Activated CD8-positive, alpha-beta T cell treated with anti-CD3 and anti-CD28 coated beads for 36 hours (primary cell): ENCODE measurements around the gene LRRC75B. TPM values are rescaled to one million over a fixed set of nuclear protein-coding genes. Genes with fewer than 3 reads are reported as not detected.

Source experiments
- ATAC-seq: fragments of 200-7000 bp; cut with Tn5 transposase; one replicate; pipeline ENCODE4 v1.10.0; 2021; ENCODE audit warnings: mild to moderate bottlenecking, moderate library complexity
- CTCF ChIA-PET: fragments of 350-600 bp; sonication (Branson Sonifier 250); formaldehyde crosslinking; loops from one replicate; lab custom pipeline; 2021; ENCODE audit warnings: antibody characterized with exemption; lab: Charles Lee
- POLR2A ChIA-PET: fragments of 350-600 bp; sonication (Branson Sonifier 250); formaldehyde crosslinking; loops from one replicate; lab custom pipeline; 2021; ENCODE audit warnings: antibody characterized with exemption; lab: Charles Lee
- DNase-seq: peaks from one replicate; pipeline ENCODE4 v3.0.0-alpha.2; 2020
- H3K27ac Mint-ChIP-seq: one replicate; pipeline ENCODE4 v1.8.0; 2021; ENCODE audit warnings: mild to moderate bottlenecking, mixed read lengths
- H3K27me3 Mint-ChIP-seq: one replicate; pipeline ENCODE4 v1.8.0; 2021; ENCODE audit warnings: mixed read lengths
- H3K36me3 Mint-ChIP-seq: one replicate; pipeline ENCODE4 v1.8.0; 2021; ENCODE audit warnings: low read depth, mixed read lengths
- H3K4me1 Mint-ChIP-seq: one replicate; pipeline ENCODE4 v1.8.0; 2021; ENCODE audit warnings: low read depth, mixed read lengths
- H3K4me3 Mint-ChIP-seq: one replicate; pipeline ENCODE4 v1.8.0; 2021; ENCODE audit warnings: mild to moderate bottlenecking, moderate library complexity, mixed read lengths
- H3K9me3 Mint-ChIP-seq: one replicate; pipeline ENCODE4 v1.8.0; 2021; ENCODE audit warnings: mixed read lengths
- intact Hi-C: fragments of 100-400 bp; cut with micrococcal nuclease; formaldehyde crosslinking; loops from one replicate; pipeline ENCODE4 v1.10.0; 2022
- total RNA-seq, 2 experiments: library from RNA; stranded (reverse); gene quantifications; one replicate each; pipeline ENCODE4 v1.2.3, GENCODE V29; 2021
- TF ChIP-seq, protein P1 (sequence below): fragments of 200-600 bp; IDR thresholded peaks from one replicate; pipeline ENCODE4 v1.8.0; 2022; ENCODE audit warnings: antibody characterized with exemption, mild to moderate bottlenecking

Gene LRRC75B
- total RNA-seq, 2 experiments from 2014 or later, result 1.2 to 1.5 TPM

DNA sequence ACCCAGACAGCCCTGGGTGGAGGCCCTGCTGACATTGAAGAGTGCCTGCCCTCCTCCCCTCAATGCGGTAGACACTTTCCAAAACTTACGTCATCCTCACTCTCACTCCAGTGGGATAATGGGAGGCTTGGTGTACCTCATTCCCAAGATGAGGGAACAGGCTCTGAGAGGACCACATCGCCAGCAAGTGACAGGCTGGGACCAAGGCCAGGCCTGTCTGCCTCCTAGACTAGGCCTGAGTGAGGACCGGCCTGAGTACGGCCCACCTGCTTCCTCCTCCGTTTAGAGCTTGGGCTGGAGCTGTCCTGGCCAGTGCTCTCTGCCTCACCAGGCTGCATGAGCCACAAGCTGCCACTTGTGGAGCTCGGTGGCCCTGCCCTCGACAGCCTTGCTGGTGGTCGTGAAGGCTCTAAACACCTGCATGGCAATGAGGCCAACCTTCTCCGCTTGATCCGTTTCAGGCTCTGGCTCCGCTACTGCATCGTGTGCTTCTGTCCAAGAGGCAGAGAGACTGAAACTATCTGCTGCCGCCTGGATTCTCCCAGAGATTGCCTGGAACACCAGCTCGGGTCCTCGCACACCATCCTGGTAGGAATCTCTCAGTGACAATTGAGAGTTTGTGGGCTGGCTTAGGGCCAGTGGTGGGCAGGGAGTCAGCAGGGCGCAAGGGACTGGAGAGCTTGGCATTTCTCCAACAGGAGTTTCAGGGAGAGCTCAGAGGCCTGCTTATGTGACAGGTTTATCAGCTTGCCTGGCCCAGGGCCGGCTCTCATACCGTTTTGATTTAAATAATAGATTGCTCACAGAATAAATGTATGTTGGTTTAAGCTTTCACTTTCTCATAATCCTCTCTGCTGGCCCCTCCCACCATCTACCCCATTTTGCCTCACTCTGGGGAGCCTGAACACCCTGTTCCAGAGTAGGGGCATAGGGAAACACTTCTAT is 9.4 kb downstream of the LRRC75B start:
- no peak overlapping the region for H3K4me3 Mint-ChIP-seq
- H3K36me3 Mint-ChIP-seq, result no peaks in the 10 kb centered on the region
- DNase-seq (no peak), ATAC-seq (no peak)
- H3K9me3 Mint-ChIP-seq, result no peaks in the 10 kb centered on the region
- no peak overlapping the region for H3K27ac Mint-ChIP-seq
- intact Hi-C loops, result no loop called here
- ChIA-PET CTCF (no interaction called here), POLR2A (interaction anchor here (1.0 kb wide), 1 partner anchor 20 kb away, joined by 4 read pairs; no protein-coding TSS in a partner anchor)
- no peaks in the 10 kb centered on the region for H3K27me3 Mint-ChIP-seq
- H3K4me1 Mint-ChIP-seq, result no peaks in the 10 kb centered on the region
- TF ChIP-seq, protein P1, sequence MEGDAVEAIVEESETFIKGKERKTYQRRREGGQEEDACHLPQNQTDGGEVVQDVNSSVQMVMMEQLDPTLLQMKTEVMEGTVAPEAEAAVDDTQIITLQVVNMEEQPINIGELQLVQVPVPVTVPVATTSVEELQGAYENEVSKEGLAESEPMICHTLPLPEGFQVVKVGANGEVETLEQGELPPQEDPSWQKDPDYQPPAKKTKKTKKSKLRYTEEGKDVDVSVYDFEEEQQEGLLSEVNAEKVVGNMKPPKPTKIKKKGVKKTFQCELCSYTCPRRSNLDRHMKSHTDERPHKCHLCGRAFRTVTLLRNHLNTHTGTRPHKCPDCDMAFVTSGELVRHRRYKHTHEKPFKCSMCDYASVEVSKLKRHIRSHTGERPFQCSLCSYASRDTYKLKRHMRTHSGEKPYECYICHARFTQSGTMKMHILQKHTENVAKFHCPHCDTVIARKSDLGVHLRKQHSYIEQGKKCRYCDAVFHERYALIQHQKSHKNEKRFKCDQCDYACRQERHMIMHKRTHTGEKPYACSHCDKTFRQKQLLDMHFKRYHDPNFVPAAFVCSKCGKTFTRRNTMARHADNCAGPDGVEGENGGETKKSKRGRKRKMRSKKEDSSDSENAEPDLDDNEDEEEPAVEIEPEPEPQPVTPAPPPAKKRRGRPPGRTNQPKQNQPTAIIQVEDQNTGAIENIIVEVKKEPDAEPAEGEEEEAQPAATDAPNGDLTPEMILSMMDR, result no peak

DNA sequence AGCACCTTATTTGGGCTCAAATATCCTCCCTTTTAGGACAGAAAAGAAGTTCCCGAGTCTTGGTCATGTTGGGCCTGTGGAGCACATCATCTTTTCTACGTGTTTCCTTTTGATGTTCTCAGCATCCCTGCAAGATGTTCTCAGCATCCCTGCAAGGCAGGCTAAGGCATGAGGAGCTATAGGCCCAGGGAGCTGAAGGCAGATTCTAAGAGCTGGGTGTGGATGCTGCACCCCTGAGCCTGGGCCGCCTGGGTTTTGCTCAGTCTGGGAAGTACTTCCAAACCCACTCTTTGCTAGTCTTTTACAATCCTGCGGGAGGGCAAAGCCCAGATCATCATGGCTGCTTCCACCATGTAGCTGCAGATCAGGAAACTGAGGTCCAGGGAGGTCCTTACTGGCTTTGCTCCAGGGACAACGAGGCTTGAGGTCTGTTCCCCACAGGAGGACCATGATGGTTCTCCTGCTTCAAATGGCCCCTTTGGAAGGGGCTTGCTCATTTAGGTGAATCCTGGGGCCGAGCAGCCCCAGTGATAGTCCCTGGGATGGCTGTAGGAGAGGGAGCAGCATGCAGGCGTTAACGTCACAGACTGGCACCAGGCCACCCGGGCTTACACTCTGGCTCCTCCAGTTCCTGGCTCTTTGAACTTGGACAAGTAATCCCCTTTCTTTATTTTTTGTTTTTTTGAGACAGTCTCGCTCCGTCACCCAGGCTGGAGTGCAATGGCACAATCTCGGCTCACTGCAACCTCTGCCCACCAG is 10.6 kb downstream of the LRRC75B start:
- Mint-ChIP-seq H3K27ac (no peak overlapping the region), H3K36me3 (no peaks in the 10 kb centered on the region), H3K27me3 (no peaks in the 10 kb centered on the region), H3K4me3 (no peak overlapping the region), H3K4me1 (no peaks in the 10 kb centered on the region), H3K9me3 (no peaks in the 10 kb centered on the region)
- intact Hi-C loops, result no loop called here
- ChIA-PET POLR2A (interaction anchor here (0.5 to 1.0 kb wide), 2 partner anchors 12 to 18 kb away, joined by 3 read pairs; no protein-coding TSS in a partner anchor), CTCF (no interaction called here)
- ATAC-seq, result no peak
- TF ChIP-seq, protein P1, result no peak
- DNase-seq, result no peak

DNA sequence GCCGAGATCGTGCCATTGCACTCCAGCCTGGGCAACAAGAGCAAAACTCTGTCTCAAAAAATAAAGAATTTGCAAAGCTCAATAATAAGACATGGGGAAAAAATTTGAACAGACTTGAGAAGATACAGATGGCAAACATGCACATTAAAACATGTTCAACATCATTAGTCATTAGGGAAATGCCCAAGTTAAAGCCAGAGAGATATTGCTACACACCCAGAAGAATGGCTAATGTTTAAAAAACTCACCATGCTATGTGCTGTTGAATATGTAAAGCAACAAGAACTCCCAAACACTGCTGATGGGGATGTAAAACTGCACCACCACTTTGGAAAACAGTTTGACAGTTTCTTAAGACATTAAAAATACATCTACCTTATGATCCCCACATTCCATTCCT is 12.6 kb downstream of the LRRC75B start:
- H3K4me3 Mint-ChIP-seq, result no peak overlapping the region
- H3K9me3 Mint-ChIP-seq, result no peaks in the 10 kb centered on the region
- POLR2A ChIA-PET, result interaction anchor here (0.7 kb wide), 1 partner anchor 13 kb away, joined by 3 read pairs; no protein-coding TSS in a partner anchor
- intact Hi-C loops, result no loop called here
- no peaks in the 10 kb centered on the region for H3K4me1 Mint-ChIP-seq
- DNase-seq, result no peak
- ATAC-seq, result no peak
- H3K27ac Mint-ChIP-seq, result no peak overlapping the region
- H3K36me3 Mint-ChIP-seq, result peaks cover 6% of the 10 kb centered on the region
- H3K27me3 Mint-ChIP-seq, result no peaks in the 10 kb centered on the region
- CTCF ChIA-PET, result no interaction called here
- TF ChIP-seq, protein P1, result no peak

DNA sequence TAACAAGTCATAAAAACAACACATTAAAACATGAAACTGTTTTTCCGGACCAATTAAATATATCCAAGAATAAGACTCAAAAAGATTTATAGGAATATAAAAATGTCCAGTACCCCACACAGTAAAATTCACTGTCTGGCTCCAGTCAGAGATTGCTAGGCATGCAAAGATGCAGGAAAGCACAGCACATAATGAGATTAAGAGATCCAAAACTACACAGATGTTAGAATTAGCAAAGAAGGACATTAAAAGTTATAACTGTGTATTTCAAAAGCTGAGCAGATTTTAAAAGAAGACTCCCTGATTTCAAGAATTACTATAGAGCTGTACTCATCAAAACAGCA is 13.6 kb downstream of the LRRC75B start:
- TF ChIP-seq, protein P1, result no peak
- H3K4me3 Mint-ChIP-seq, result no peak overlapping the region
- no peak overlapping the region for H3K27ac Mint-ChIP-seq
- ChIA-PET POLR2A (no interaction called here), CTCF (no interaction called here)
- no peak for DNase-seq
- no peaks in the 10 kb centered on the region for H3K9me3 Mint-ChIP-seq
- peaks cover 15% of the 10 kb centered on the region for H3K36me3 Mint-ChIP-seq
- no peak for ATAC-seq
- no peaks in the 10 kb centered on the region for H3K27me3 Mint-ChIP-seq
- no peaks in the 10 kb centered on the region for H3K4me1 Mint-ChIP-seq
- intact Hi-C loops, result no loop called here
